Uterus (tissue), 4 donors: ENCODE data around the gene GCLC. TPM values are rescaled to one million over a fixed set of nuclear protein-coding genes. Genes with fewer than 3 reads are reported as not detected.

Experiments
- DNase-seq, 2 donors: peaks; one replicate each; pipeline ENCODE4 v3.0.0-alpha.2; 2019 to 2020
- H3K27ac ChIP-seq, 2 donors: fragments of 200-600 bp; sonication (generic); 1 replicate in 1 of 2; 2 replicates in 1 of 2; pipeline ENCODE4 v1.5.1; 2016 to 2018
- H3K27me3 ChIP-seq, 2 donors: fragments of 200-600 bp; sonication (generic); one replicate each; pipeline ENCODE4 v1.5.1; 2018 to 2019; ENCODE audit warnings: control low read depth in 1 of 2
- H3K36me3 ChIP-seq, 2 donors: fragments of 200-600 bp; sonication (generic); one replicate each; pipeline ENCODE4 v1.5.1; 2019; ENCODE audit warnings: control low read depth in 1 of 2
- H3K4me1 ChIP-seq, 2 donors: fragments of 200-600 bp; sonication (generic); one replicate each; pipeline ENCODE4 v1.5.1; 2018 to 2019; ENCODE audit warnings: control low read depth in 1 of 2
- H3K4me3 ChIP-seq, 2 donors: fragments of 200-600 bp; sonication (generic); 1 replicate in 1 of 2; 2 replicates in 1 of 2; pipeline ENCODE4 v1.5.1; 2018 to 2019; ENCODE audit warnings: mild to moderate bottlenecking in 1 of 2
- H3K9me3 ChIP-seq, 2 donors: fragments of 200-600 bp; sonication (generic); one replicate each; pipeline ENCODE4 v1.5.1; 2019; ENCODE audit warnings: control low read depth in 1 of 2
- CTCF ChIP-seq, 4 experiments: fragments of 200-600 bp in 2 of 4; fragments of 450-650 bp in 2 of 4; sonication (generic) in 2 of 4; IDR thresholded peaks; one replicate each; pipeline ENCODE4 v1.5.1; 2016 to 2019; ENCODE audit warnings: antibody characterized with exemption in 4 of 4, mild to moderate bottlenecking in 2 of 4, moderate library complexity in 1 of 4
- POLR2A ChIP-seq, 2 donors: fragments of 450-650 bp; IDR thresholded peaks; one replicate each; pipeline ENCODE4 v1.6.1; 2016; ENCODE audit warnings: antibody characterized with exemption in 2 of 2, mild to moderate bottlenecking in 1 of 2, moderate library complexity in 1 of 2
- intact Hi-C: fragments of 100-400 bp; cut with DNase I; formaldehyde crosslinking; loops from one replicate; pipeline ENCODE4 v1.15.1; 2023; ENCODE audit warnings: low total_unique reads
- total RNA-seq, 4 donors: library from RNA; depleted of rRNA in 3 of 4; stranded (reverse); fragments of >200 nt in 3 of 4; gene quantifications; one replicate each; pipeline versions ENCODE4 v1.1.0 to v1.2.4, GENCODE V29; 2014 to 2023
- donor health status: DM: yes; HTN: yes; CAD: no.

The GCLC gene
- total RNA-seq, 4 donors from 2014 or later, result 20.0 to 41.0 (median 32.7) TPM

GRCh38 chr6:53493635-53494025 is 51.3 kb downstream of the GCLC start:
- Histone ChIP-seq H3K9me3 (no peaks in the 10 kb centered on the region), H3K27me3 (no peaks in the 10 kb centered on the region), H3K27ac (no peak overlapping the region), H3K4me1 (peaks cover 0 to 3% of the 10 kb centered on the region in 2 donors), H3K36me3 (no peaks in the 10 kb centered on the region), H3K4me3 (no peak overlapping the region)
- TF ChIP-seq CTCF (IDR thresholded peaks at IDR 0.05) (no peak), POLR2A (IDR thresholded peaks at IDR 0.05) (no peak)
- intact Hi-C loops, result loop anchor here (5.0 kb wide), 1 partner anchor 159 kb away; no protein-coding TSS in a partner anchor
- no peak for DNase-seq

- Histone ChIP-seq H3K27me3 (no peaks in the 10 kb centered on the region), H3K36me3 (no peaks in the 10 kb centered on the region), H3K4me3 (no peak overlapping the region), H3K27ac (no peak overlapping the region), H3K9me3 (no peaks in the 10 kb centered on the region), H3K4me1 (peaks cover 0 to 3% of the 10 kb centered on the region in 2 donors)
- TF ChIP-seq CTCF (IDR thresholded peaks at IDR 0.05), result peak; percentile 55 to 80 (median 71)
- TF ChIP-seq POLR2A (IDR thresholded peaks at IDR 0.05), result no peak
- intact Hi-C loops, result loop anchor here (5.0 kb wide), 1 partner anchor 159 kb away; no protein-coding TSS in a partner anchor
- no peak for DNase-seq
Observed at GRCh38 chr6:53492860-53493634, 51.9 kb downstream of the GCLC start.

GRCh38 chr6:53487080-53487479 is 57.8 kb downstream of the GCLC start:
- TF ChIP-seq POLR2A (IDR thresholded peaks at IDR 0.05) (no peak), CTCF (IDR thresholded peaks at IDR 0.05) (no peak)
- H3K4me3 ChIP-seq, result no peak overlapping the region
- no peaks in the 10 kb centered on the region for H3K9me3 ChIP-seq
- intact Hi-C loops, result no loop called here
- no peak for DNase-seq
- H3K27me3 ChIP-seq, result no peaks in the 10 kb centered on the region
- H3K36me3 ChIP-seq, result no peaks in the 10 kb centered on the region
- no peaks in the 10 kb centered on the region for H3K4me1 ChIP-seq
- H3K27ac ChIP-seq, result no peak overlapping the region

GRCh38 chr6:53486679-53487078 is 58.2 kb downstream of the GCLC start:
- Histone ChIP-seq H3K4me3 (no peak overlapping the region), H3K27me3 (no peaks in the 10 kb centered on the region), H3K4me1 (no peaks in the 10 kb centered on the region), H3K9me3 (no peaks in the 10 kb centered on the region), H3K36me3 (no peaks in the 10 kb centered on the region), H3K27ac (no peak overlapping the region)
- TF ChIP-seq POLR2A (IDR thresholded peaks at IDR 0.05) (no peak), CTCF (IDR thresholded peaks at IDR 0.05) (no peak)
- intact Hi-C loops, result no loop called here
- DNase-seq, result no peak

- no peak overlapping the region for H3K27ac ChIP-seq
- no peaks in the 10 kb centered on the region for H3K27me3 ChIP-seq
- H3K36me3 ChIP-seq, result no peaks in the 10 kb centered on the region
- no peaks in the 10 kb centered on the region for H3K4me1 ChIP-seq
- no peak overlapping the region for H3K4me3 ChIP-seq
- DNase-seq, result peak; percentile 44 to 85
- no peaks in the 10 kb centered on the region for H3K9me3 ChIP-seq
- TF ChIP-seq POLR2A (IDR thresholded peaks at IDR 0.05) (no peak), CTCF (IDR thresholded peaks at IDR 0.05) (peak; percentile 89 to 96 (median 96))
- intact Hi-C loops, result loop anchor here (5.0 kb wide), 1 partner anchor 312 kb away; no protein-coding TSS in a partner anchor
Observed at GRCh38 chr6:53484476-53485280, 60.2 kb downstream of the GCLC start.
